K562 (cell line): ENCODE data around the gene SPTBN4. TPM values are rescaled to one million over a fixed set of nuclear protein-coding genes. Genes with fewer than 3 reads are reported as not detected.
A peak's percentile ranks its signal among the peaks of the same experiment; 100 is the strongest.

Experiments used
- C11orf30 ChIP-seq: fragments of 450-650 bp; IDR thresholded peaks from 2 replicates; pipeline ENCODE4 v1.6.1; 2016; ENCODE audit warnings: low read depth, mild to moderate bottlenecking
- CCNT2 ChIP-seq: IDR thresholded peaks from 2 replicates; pipeline ENCODE4 v1.6.1; 2011; ENCODE audit warnings: borderline replicate concordance, low read depth, mild to moderate bottlenecking, moderate library complexity, mixed read lengths, low read length; ENCODE audit not compliant: insufficient read length; ENCODE audit errors: extremely low read depth
- FOXJ3 ChIP-seq: sonication (generic); formaldehyde crosslinking; IDR thresholded peaks from 2 replicates; pipeline ENCODE4 v1.4.0; 2020; ENCODE audit warnings: mild to moderate bottlenecking, missing genetic modification reagents
- MYNN ChIP-seq, 2 experiments: sonication (generic); formaldehyde crosslinking in 1 of 2; IDR thresholded peaks; 2 replicates each; pipeline versions ENCODE4 v1.5.0 to v1.6.1; 2016 to 2020; ENCODE audit warnings: antibody characterized with exemption in 1 of 2, missing genetic modification reagents in 1 of 2
- NR0B1 ChIP-seq: fragments of 450-650 bp; IDR thresholded peaks from one replicate; pipeline ENCODE4 v1.6.1; 2018; ENCODE audit warnings: mild to moderate bottlenecking, moderate library complexity; ENCODE audit not compliant: partially characterized antibody
- ZBTB17 ChIP-seq: fragments of 450-650 bp; formaldehyde crosslinking; IDR thresholded peaks from 2 replicates; pipeline ENCODE4 v1.4.0; 2020; ENCODE audit warnings: mild to moderate bottlenecking
- ZC3H8 ChIP-seq: fragments of 450-650 bp; IDR thresholded peaks from 2 replicates; pipeline ENCODE4 v1.6.1; 2017
- ZNF121 ChIP-seq: sonication (generic); formaldehyde crosslinking; conservative IDR thresholded peaks from 2 replicates; pipeline ENCODE4 v1.8.0; 2022; ENCODE audit warnings: missing genetic modification reagents
- ZNF140 ChIP-seq: fragments of 250-450 bp; sonication (Bioruptor Pico); IDR thresholded peaks from 2 replicates; pipeline ENCODE4 v1.8.0; 2021; ENCODE audit warnings: moderate library complexity, mild to moderate bottlenecking, inconsistent platforms
- ZNF780A ChIP-seq: fragments of 250-450 bp; sonication (Bioruptor Pico); IDR thresholded peaks from 2 replicates; pipeline ENCODE4 v1.5.0; 2021; ENCODE audit warnings: mild to moderate bottlenecking
- ZNF785 ChIP-seq: fragments of 250-450 bp; sonication (Bioruptor Pico); IDR thresholded peaks from 2 replicates; pipeline ENCODE4 v1.4.0; 2020; ENCODE audit warnings: mild to moderate bottlenecking
- polyA plus RNA-seq, 8 experiments: library from polyadenylated mRNA; depleted of rRNA in 4 of 8; stranded (reverse) in 5 of 8; unstranded in 3 of 8; fragments of >200 nt; fragmentation: Nextera tagmentation in 2 of 8; fragmentation: Illumina TruSeq in 1 of 8; extraction: Ambion mirVana in 2 of 8; extraction: Trizol in 1 of 8; gene quantifications; 2 replicates each; pipeline versions ENCODE4 v1.2.1 to v1.2.3, GENCODE V29; 2011 to 2014; ENCODE audit warnings: inconsistent platforms in 1 of 8, missing spikeins in 1 of 8
- total RNA-seq, 7 experiments: library from RNA; depleted of rRNA in 6 of 7; stranded (reverse); fragments of >200 nt in 6 of 7; fragmentation: Illumina TruSeq in 2 of 7; extraction: Trizol in 2 of 7; gene quantifications; 2 replicates each; pipeline versions ENCODE4 v1.2.1 to v1.2.3, GENCODE V29; 2011 to 2021; ENCODE audit warnings: low replicate concordance in 1 of 7
- TF ChIP-seq, protein P1 (sequence below): fragments of 450-650 bp; IDR thresholded peaks from 2 replicates; pipeline ENCODE4 v1.6.1; 2016; ENCODE audit warnings: missing biosample characterization, missing genetic modification characterization
- TF ChIP-seq, protein P2 (sequence below): sonication (generic); formaldehyde crosslinking; IDR thresholded peaks from 2 replicates; pipeline ENCODE4 v1.8.1; 2023; ENCODE audit warnings: mild to moderate bottlenecking, missing genetic modification reagents
- TF ChIP-seq, protein P3 (sequence below): fragments of 250-450 bp; sonication (Bioruptor Pico); IDR thresholded peaks from 2 replicates; pipeline ENCODE4 v1.4.0; 2020; ENCODE audit warnings: mild to moderate bottlenecking
- TF ChIP-seq, protein P4 (sequence below), 2 experiments: IDR thresholded peaks in 1 of 2; conservative IDR thresholded peaks in 1 of 2; 2 replicates each; pipeline ENCODE4 v1.6.1; 2016; ENCODE audit warnings: low read depth in 2 of 2, mild to moderate bottlenecking in 1 of 2, missing compliant biosample characterization in 1 of 2, missing genetic modification characterization in 1 of 2, moderate library complexity in 1 of 2

SPTBN4 gene
- total and polyA plus RNA-seq, 9 of the 15 experiments (the other 6 are each of a cell fraction or from before 2014, with no cell fraction given): 0.01 to 1.5 (median 0.86) TPM

GRCh38 chr19:40609561-40610395 lies 143.0 kb downstream of the SPTBN4 start (continued):
- TF ChIP-seq, protein P1, sequence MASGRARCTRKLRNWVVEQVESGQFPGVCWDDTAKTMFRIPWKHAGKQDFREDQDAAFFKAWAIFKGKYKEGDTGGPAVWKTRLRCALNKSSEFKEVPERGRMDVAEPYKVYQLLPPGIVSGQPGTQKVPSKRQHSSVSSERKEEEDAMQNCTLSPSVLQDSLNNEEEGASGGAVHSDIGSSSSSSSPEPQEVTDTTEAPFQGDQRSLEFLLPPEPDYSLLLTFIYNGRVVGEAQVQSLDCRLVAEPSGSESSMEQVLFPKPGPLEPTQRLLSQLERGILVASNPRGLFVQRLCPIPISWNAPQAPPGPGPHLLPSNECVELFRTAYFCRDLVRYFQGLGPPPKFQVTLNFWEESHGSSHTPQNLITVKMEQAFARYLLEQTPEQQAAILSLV: no peak
- TF ChIP-seq, protein P2, sequence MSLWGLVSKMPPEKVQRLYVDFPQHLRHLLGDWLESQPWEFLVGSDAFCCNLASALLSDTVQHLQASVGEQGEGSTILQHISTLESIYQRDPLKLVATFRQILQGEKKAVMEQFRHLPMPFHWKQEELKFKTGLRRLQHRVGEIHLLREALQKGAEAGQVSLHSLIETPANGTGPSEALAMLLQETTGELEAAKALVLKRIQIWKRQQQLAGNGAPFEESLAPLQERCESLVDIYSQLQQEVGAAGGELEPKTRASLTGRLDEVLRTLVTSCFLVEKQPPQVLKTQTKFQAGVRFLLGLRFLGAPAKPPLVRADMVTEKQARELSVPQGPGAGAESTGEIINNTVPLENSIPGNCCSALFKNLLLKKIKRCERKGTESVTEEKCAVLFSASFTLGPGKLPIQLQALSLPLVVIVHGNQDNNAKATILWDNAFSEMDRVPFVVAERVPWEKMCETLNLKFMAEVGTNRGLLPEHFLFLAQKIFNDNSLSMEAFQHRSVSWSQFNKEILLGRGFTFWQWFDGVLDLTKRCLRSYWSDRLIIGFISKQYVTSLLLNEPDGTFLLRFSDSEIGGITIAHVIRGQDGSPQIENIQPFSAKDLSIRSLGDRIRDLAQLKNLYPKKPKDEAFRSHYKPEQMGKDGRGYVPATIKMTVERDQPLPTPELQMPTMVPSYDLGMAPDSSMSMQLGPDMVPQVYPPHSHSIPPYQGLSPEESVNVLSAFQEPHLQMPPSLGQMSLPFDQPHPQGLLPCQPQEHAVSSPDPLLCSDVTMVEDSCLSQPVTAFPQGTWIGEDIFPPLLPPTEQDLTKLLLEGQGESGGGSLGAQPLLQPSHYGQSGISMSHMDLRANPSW: no peak
- TF ChIP-seq NR0B1 (no peak), ZNF140 (no peak), FOXJ3 (CRISPR knock-in tag) (no peak), ZBTB17 (no peak; the same call in 1 of the 2 replicates), C11orf30 (no peak), ZNF121 (CRISPR knock-in tag) (no peak), CCNT2 (peak; percentile 67), ZNF780A (CRISPR knock-in tag) (no peak), ZC3H8 (no peak), MYNN (IDR thresholded peaks at IDR 0.05) (peak; percentile 70; the same call in 1 of the 2 replicates), MYNN (CRISPR knock-in tag; IDR thresholded peaks at IDR 0.05) (no peak), ZNF785 (no peak)
- TF ChIP-seq, protein P3, sequence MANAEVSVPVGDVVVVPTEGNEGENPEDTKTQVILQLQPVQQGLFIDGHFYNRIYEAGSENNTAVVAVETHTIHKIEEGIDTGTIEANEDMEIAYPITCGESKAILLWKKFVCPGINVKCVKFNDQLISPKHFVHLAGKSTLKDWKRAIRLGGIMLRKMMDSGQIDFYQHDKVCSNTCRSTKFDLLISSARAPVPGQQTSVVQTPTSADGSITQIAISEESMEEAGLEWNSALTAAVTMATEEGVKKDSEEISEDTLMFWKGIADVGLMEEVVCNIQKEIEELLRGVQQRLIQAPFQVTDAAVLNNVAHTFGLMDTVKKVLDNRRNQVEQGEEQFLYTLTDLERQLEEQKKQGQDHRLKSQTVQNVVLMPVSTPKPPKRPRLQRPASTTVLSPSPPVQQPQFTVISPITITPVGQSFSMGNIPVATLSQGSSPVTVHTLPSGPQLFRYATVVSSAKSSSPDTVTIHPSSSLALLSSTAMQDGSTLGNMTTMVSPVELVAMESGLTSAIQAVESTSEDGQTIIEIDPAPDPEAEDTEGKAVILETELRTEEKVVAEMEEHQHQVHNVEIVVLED (CRISPR knock-in tag): no peak
- TF ChIP-seq, protein P4, sequence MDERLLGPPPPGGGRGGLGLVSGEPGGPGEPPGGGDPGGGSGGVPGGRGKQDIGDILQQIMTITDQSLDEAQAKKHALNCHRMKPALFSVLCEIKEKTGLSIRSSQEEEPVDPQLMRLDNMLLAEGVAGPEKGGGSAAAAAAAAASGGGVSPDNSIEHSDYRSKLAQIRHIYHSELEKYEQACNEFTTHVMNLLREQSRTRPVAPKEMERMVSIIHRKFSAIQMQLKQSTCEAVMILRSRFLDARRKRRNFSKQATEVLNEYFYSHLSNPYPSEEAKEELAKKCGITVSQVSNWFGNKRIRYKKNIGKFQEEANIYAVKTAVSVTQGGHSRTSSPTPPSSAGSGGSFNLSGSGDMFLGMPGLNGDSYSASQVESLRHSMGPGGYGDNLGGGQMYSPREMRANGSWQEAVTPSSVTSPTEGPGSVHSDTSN (CRISPR knock-in tag; IDR thresholded peaks at IDR 0.05; ENCODE audit: low read depth): no peak
- TF ChIP-seq, protein P4 (tag; conservative IDR thresholded peaks at IDR 0.05; ENCODE audit: low read depth): no peak
